ENCODE data around the gene MAP1LC3B. TPM values are rescaled to one million over a fixed set of nuclear protein-coding genes. Genes with fewer than 3 reads are reported as not detected.

The MAP1LC3B gene
- total RNA-seq (2014; rRNA removed; shearing (Covaris generic); ENCODE audit: low replicate concordance) = 30.2 and 56.0 TPM in 2 replicates

GRCh38 chr16:87391950-87392820 lies at the start of gene MAP1LC3B:
Gene MAP1LC3B (plus strand): TSS chr16:87392336. CDS start chr16:87392428, 92 bp downstream.
- no peak within 1 kb of the TSS for H2AFZ ChIP-seq (ENCODE audit: low read length)
- H3K9me3 ChIP-seq (ENCODE audit: low read length) = no peaks in the 10 kb centered on the region
- peaks cover 44% of the 10 kb centered on the region for H3K4me1 ChIP-seq (ENCODE audit: low read length)
- no peaks in the 10 kb centered on the region for H3K9me2 ChIP-seq (replicated peaks; ENCODE audit: insufficient read depth, low read length)
- H3K9ac ChIP-seq (ENCODE audit: low read length) = peak within 1 kb of the TSS; percentile 93
- H3K79me2 ChIP-seq (ENCODE audit: low read length) = peaks cover 53% of the 10 kb centered on the region
- peaks cover 20% of the 10 kb centered on the region; the same call in 1 of the 2 replicates for H4K20me1 ChIP-seq (ENCODE audit: insufficient read depth, low read depth, low read length)
- H3K4me2 ChIP-seq (ENCODE audit: low read depth, low read length, poor library complexity, severe bottlenecking) = peak within 1 kb of the TSS; percentile 94
- H3K27me3 ChIP-seq (ENCODE audit: low read length) = no peaks in the 10 kb centered on the region
- peak within 1 kb of the TSS; percentile 67 for H3K27ac ChIP-seq (ENCODE audit: low read length)
- H3K4me3 ChIP-seq (ENCODE audit: low read length) = peak within 1 kb of the TSS; percentile 85
- no peaks in the 10 kb centered on the region; the same call in 1 of the 2 replicates for H3K36me3 ChIP-seq (ENCODE audit: insufficient read depth, low read length)
- DNase-seq = peak; percentile 98

GRCh38 chr16:87342504-87342903 lies 49.6 kb upstream of the MAP1LC3B start:
- Histone ChIP-seq H3K79me2 (ENCODE audit: low read length) (peaks cover 31% of the 10 kb centered on the region), H2AFZ (ENCODE audit: low read length) (no peak overlapping the region), H3K4me2 (ENCODE audit: low read depth, low read length, poor library complexity, severe bottlenecking) (no peak overlapping the region), H3K27me3 (ENCODE audit: low read length) (no peaks in the 10 kb centered on the region), H3K9me3 (ENCODE audit: low read length) (no peaks in the 10 kb centered on the region), H3K4me1 (ENCODE audit: low read length) (no peaks in the 10 kb centered on the region), H3K27ac (ENCODE audit: low read length) (no peak overlapping the region), H3K36me3 (ENCODE audit: insufficient read depth, low read length) (peaks cover 4% of the 10 kb centered on the region), H4K20me1 (ENCODE audit: insufficient read depth, low read depth, low read length) (0 out of 2 replicates have a peak, but pooled peaks cover 9% of the 10 kb centered on the region), H3K4me3 (ENCODE audit: low read length) (no peak overlapping the region), H3K9ac (ENCODE audit: low read length) (no peak overlapping the region), H3K9me2 (replicated peaks; ENCODE audit: insufficient read depth, low read length) (no peaks in the 10 kb centered on the region)
- no peak for DNase-seq

- no peak overlapping the region for H3K4me3 ChIP-seq (ENCODE audit: low read length)
- 0 out of 2 replicates have a peak, but pooled peaks cover 13% of the 10 kb centered on the region for H4K20me1 ChIP-seq (ENCODE audit: insufficient read depth, low read depth, low read length)
- no peaks in the 10 kb centered on the region for H3K4me1 ChIP-seq (ENCODE audit: low read length)
- peaks cover 4% of the 10 kb centered on the region for H3K36me3 ChIP-seq (ENCODE audit: insufficient read depth, low read length)
- no peak overlapping the region for H3K4me2 ChIP-seq (ENCODE audit: low read depth, low read length, poor library complexity, severe bottlenecking)
- DNase-seq = no peak
- H3K27ac ChIP-seq (ENCODE audit: low read length) = no peak overlapping the region
- no peak overlapping the region for H2AFZ ChIP-seq (ENCODE audit: low read length)
- H3K9ac ChIP-seq (ENCODE audit: low read length) = no peak overlapping the region
- H3K9me2 ChIP-seq (replicated peaks; ENCODE audit: insufficient read depth, low read length) = no peaks in the 10 kb centered on the region
- peaks cover 33% of the 10 kb centered on the region for H3K79me2 ChIP-seq (ENCODE audit: low read length)
- H3K9me3 ChIP-seq (ENCODE audit: low read length) = no peaks in the 10 kb centered on the region
- H3K27me3 ChIP-seq (ENCODE audit: low read length) = no peaks in the 10 kb centered on the region
Measured at GRCh38 chr16:87342978-87343752, 49.0 kb upstream of the MAP1LC3B start.

- no peaks in the 10 kb centered on the region for H3K27me3 ChIP-seq (ENCODE audit: low read length)
- H3K4me3 ChIP-seq (ENCODE audit: low read length) = no peak overlapping the region
- no peaks in the 10 kb centered on the region for H3K9me3 ChIP-seq (ENCODE audit: low read length)
- no peak overlapping the region for H3K9ac ChIP-seq (ENCODE audit: low read length)
- no peak for DNase-seq
- H3K36me3 ChIP-seq (ENCODE audit: insufficient read depth, low read length) = peaks cover 4% of the 10 kb centered on the region
- H3K9me2 ChIP-seq (replicated peaks; ENCODE audit: insufficient read depth, low read length) = no peaks in the 10 kb centered on the region
- H3K4me2 ChIP-seq (ENCODE audit: low read depth, low read length, poor library complexity, severe bottlenecking) = no peak overlapping the region
- peaks cover 37% of the 10 kb centered on the region for H3K79me2 ChIP-seq (ENCODE audit: low read length)
- 0 out of 2 replicates have a peak, but pooled peaks cover 13% of the 10 kb centered on the region for H4K20me1 ChIP-seq (ENCODE audit: insufficient read depth, low read depth, low read length)
- H2AFZ ChIP-seq (ENCODE audit: low read length) = no peak overlapping the region
- H3K27ac ChIP-seq (ENCODE audit: low read length) = no peak overlapping the region
- H3K4me1 ChIP-seq (ENCODE audit: low read length) = no peaks in the 10 kb centered on the region
Measured at GRCh38 chr16:87343753-87344050, 48.4 kb upstream of the MAP1LC3B start.

GRCh38 chr16:87344165-87344930 lies 47.8 kb upstream of the MAP1LC3B start:
- Histone ChIP-seq H3K27me3 (ENCODE audit: low read length) (no peaks in the 10 kb centered on the region), H3K4me2 (ENCODE audit: low read depth, low read length, poor library complexity, severe bottlenecking) (no peak overlapping the region), H3K4me1 (ENCODE audit: low read length) (no peaks in the 10 kb centered on the region), H3K27ac (ENCODE audit: low read length) (no peak overlapping the region), H4K20me1 (ENCODE audit: insufficient read depth, low read depth, low read length) (0 out of 2 replicates have a peak, but pooled peaks cover 10% of the 10 kb centered on the region), H3K9ac (ENCODE audit: low read length) (no peak overlapping the region), H3K9me2 (replicated peaks; ENCODE audit: insufficient read depth, low read length) (no peaks in the 10 kb centered on the region), H3K79me2 (ENCODE audit: low read length) (peaks cover 39% of the 10 kb centered on the region), H2AFZ (ENCODE audit: low read length) (no peak overlapping the region), H3K9me3 (ENCODE audit: low read length) (no peaks in the 10 kb centered on the region), H3K36me3 (ENCODE audit: insufficient read depth, low read length) (peaks cover 4% of the 10 kb centered on the region), H3K4me3 (ENCODE audit: low read length) (no peak overlapping the region)
- DNase-seq = no peak

GRCh38 chr16:87344931-87345631 lies 47.1 kb upstream of the MAP1LC3B start:
- no peak overlapping the region for H3K9ac ChIP-seq (ENCODE audit: low read length)
- no peaks in the 10 kb centered on the region for H3K4me1 ChIP-seq (ENCODE audit: low read length)
- no peak overlapping the region for H3K4me2 ChIP-seq (ENCODE audit: low read depth, low read length, poor library complexity, severe bottlenecking)
- H3K27ac ChIP-seq (ENCODE audit: low read length) = no peak overlapping the region
- H4K20me1 ChIP-seq (ENCODE audit: insufficient read depth, low read depth, low read length) = 0 out of 2 replicates have a peak, but pooled peaks cover 8% of the 10 kb centered on the region
- H3K36me3 ChIP-seq (ENCODE audit: insufficient read depth, low read length) = peaks cover 4% of the 10 kb centered on the region
- H3K4me3 ChIP-seq (ENCODE audit: low read length) = no peak overlapping the region
- peaks cover 42% of the 10 kb centered on the region for H3K79me2 ChIP-seq (ENCODE audit: low read length)
- H3K27me3 ChIP-seq (ENCODE audit: low read length) = no peaks in the 10 kb centered on the region
- no peaks in the 10 kb centered on the region for H3K9me3 ChIP-seq (ENCODE audit: low read length)
- no peaks in the 10 kb centered on the region for H3K9me2 ChIP-seq (replicated peaks; ENCODE audit: insufficient read depth, low read length)
- H2AFZ ChIP-seq (ENCODE audit: low read length) = no peak overlapping the region
- DNase-seq = no peak

- Histone ChIP-seq H3K27ac (ENCODE audit: low read length) (no peak overlapping the region), H4K20me1 (ENCODE audit: insufficient read depth, low read depth, low read length) (0 out of 2 replicates have a peak, but pooled peaks cover 8% of the 10 kb centered on the region), H3K79me2 (ENCODE audit: low read length) (peaks cover 45% of the 10 kb centered on the region), H3K9me3 (ENCODE audit: low read length) (no peaks in the 10 kb centered on the region), H3K4me1 (ENCODE audit: low read length) (no peaks in the 10 kb centered on the region), H3K9me2 (replicated peaks; ENCODE audit: insufficient read depth, low read length) (no peaks in the 10 kb centered on the region), H3K36me3 (ENCODE audit: insufficient read depth, low read length) (peaks cover 2% of the 10 kb centered on the region), H2AFZ (ENCODE audit: low read length) (no peak overlapping the region), H3K4me2 (ENCODE audit: low read depth, low read length, poor library complexity, severe bottlenecking) (no peak overlapping the region), H3K9ac (ENCODE audit: low read length) (no peak overlapping the region), H3K4me3 (ENCODE audit: low read length) (no peak overlapping the region), H3K27me3 (ENCODE audit: low read length) (no peaks in the 10 kb centered on the region)
- no peak for DNase-seq
Measured at GRCh38 chr16:87345726-87346424, 46.3 kb upstream of the MAP1LC3B start.
